ENCODE data around the gene RAET1G.

The RAET1G gene

GRCh38 chr6:149904661-149905370 lies 18.1 kb downstream of the RAET1G start:
- H3K4me3 ChIP-seq (replicated peaks; ENCODE audit: low read depth, low read length): no peak overlapping the region
- no peak for DNase-seq (ENCODE audit: extremely low read depth, insufficient read length)
- TF ChIP-seq, protein P1, sequence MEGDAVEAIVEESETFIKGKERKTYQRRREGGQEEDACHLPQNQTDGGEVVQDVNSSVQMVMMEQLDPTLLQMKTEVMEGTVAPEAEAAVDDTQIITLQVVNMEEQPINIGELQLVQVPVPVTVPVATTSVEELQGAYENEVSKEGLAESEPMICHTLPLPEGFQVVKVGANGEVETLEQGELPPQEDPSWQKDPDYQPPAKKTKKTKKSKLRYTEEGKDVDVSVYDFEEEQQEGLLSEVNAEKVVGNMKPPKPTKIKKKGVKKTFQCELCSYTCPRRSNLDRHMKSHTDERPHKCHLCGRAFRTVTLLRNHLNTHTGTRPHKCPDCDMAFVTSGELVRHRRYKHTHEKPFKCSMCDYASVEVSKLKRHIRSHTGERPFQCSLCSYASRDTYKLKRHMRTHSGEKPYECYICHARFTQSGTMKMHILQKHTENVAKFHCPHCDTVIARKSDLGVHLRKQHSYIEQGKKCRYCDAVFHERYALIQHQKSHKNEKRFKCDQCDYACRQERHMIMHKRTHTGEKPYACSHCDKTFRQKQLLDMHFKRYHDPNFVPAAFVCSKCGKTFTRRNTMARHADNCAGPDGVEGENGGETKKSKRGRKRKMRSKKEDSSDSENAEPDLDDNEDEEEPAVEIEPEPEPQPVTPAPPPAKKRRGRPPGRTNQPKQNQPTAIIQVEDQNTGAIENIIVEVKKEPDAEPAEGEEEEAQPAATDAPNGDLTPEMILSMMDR (IDR thresholded peaks at IDR 0.05; ENCODE audit: insufficient read depth, low read length, poor library complexity, severe bottlenecking): no peak
- no peaks in the 10 kb centered on the region; the same call in none of the 2 replicates for H3K27me3 ChIP-seq (replicated peaks; ENCODE audit: control insufficient read depth, insufficient read depth, low read length)
- H3K36me3 ChIP-seq (ENCODE audit: control insufficient read depth, insufficient read depth, low read length): no peaks in the 10 kb centered on the region

- TF ChIP-seq, protein P1 (IDR thresholded peaks at IDR 0.05; ENCODE audit: insufficient read depth, low read length, poor library complexity, severe bottlenecking): no peak
- Histone ChIP-seq H3K4me3 (replicated peaks; ENCODE audit: low read depth, low read length) (no peak overlapping the region), H3K27me3 (replicated peaks; ENCODE audit: control insufficient read depth, insufficient read depth, low read length) (no peaks in the 10 kb centered on the region; the same call in none of the 2 replicates), H3K36me3 (ENCODE audit: control insufficient read depth, insufficient read depth, low read length) (no peaks in the 10 kb centered on the region)
- DNase-seq (ENCODE audit: extremely low read depth, insufficient read length): no peak
These were observed 18.8 kb downstream of the RAET1G start for GRCh38 chr6:149903938-149904611.

GRCh38 chr6:149901444-149902140 lies 21.3 kb downstream of the RAET1G start:
- TF ChIP-seq, protein P1 (IDR thresholded peaks at IDR 0.05; ENCODE audit: insufficient read depth, low read length, poor library complexity, severe bottlenecking): no peak
- no peaks in the 10 kb centered on the region for H3K36me3 ChIP-seq (ENCODE audit: control insufficient read depth, insufficient read depth, low read length)
- no peak overlapping the region for H3K4me3 ChIP-seq (replicated peaks; ENCODE audit: low read depth, low read length)
- H3K27me3 ChIP-seq (replicated peaks; ENCODE audit: control insufficient read depth, insufficient read depth, low read length): peaks cover 2% of the 10 kb centered on the region
- no peak for DNase-seq (ENCODE audit: extremely low read depth, insufficient read length)

GRCh38 chr6:149900620-149901443 lies 22.1 kb downstream of the RAET1G start:
- TF ChIP-seq, protein P1 (IDR thresholded peaks at IDR 0.05; ENCODE audit: insufficient read depth, low read length, poor library complexity, severe bottlenecking): no peak
- no peak for DNase-seq (ENCODE audit: extremely low read depth, insufficient read length)
- Histone ChIP-seq H3K36me3 (ENCODE audit: control insufficient read depth, insufficient read depth, low read length) (no peaks in the 10 kb centered on the region), H3K27me3 (replicated peaks; ENCODE audit: control insufficient read depth, insufficient read depth, low read length) (peaks cover 2% of the 10 kb centered on the region), H3K4me3 (replicated peaks; ENCODE audit: low read depth, low read length) (no peak overlapping the region)

- no peak for DNase-seq (ENCODE audit: extremely low read depth, insufficient read length)
- H3K4me3 ChIP-seq (replicated peaks; ENCODE audit: low read depth, low read length): no peak overlapping the region
- TF ChIP-seq, protein P1 (IDR thresholded peaks at IDR 0.05; ENCODE audit: insufficient read depth, low read length, poor library complexity, severe bottlenecking): no peak
- H3K27me3 ChIP-seq (replicated peaks; ENCODE audit: control insufficient read depth, insufficient read depth, low read length): peaks cover 2% of the 10 kb centered on the region
- no peaks in the 10 kb centered on the region for H3K36me3 ChIP-seq (ENCODE audit: control insufficient read depth, insufficient read depth, low read length)
These were observed 22.8 kb downstream of the RAET1G start for GRCh38 chr6:149899926-149900619.

Data from GM06990 (cell line).